Renal cortex interstitium (tissue), 11 donors: ENCODE data around the gene VIL1. TPM values are rescaled to one million over a fixed set of nuclear protein-coding genes. Genes with fewer than 3 reads are reported as not detected.

ENCODE experiments used
- DNase-seq, 11 donors: peaks; one replicate each; pipeline ENCODE4 v3.0.0-alpha.2; 2013; ENCODE audit warnings: low read depth in 9 of 11, low spot score in 4 of 11; ENCODE audit errors: extremely low read depth in 1 of 11
- polyA plus RNA-seq, 3 donors: library from polyadenylated mRNA; unstranded; fragments of 120-200 nt; gene quantifications; one replicate each; pipeline ENCODE4 v1.2.1, GENCODE V29; 2013; ENCODE audit not compliant: insufficient read length in 3 of 3

VIL1 gene
- polyA plus RNA-seq, 3 donors, result 21.3 to 41.5 (median 21.6) TPM

DNA sequence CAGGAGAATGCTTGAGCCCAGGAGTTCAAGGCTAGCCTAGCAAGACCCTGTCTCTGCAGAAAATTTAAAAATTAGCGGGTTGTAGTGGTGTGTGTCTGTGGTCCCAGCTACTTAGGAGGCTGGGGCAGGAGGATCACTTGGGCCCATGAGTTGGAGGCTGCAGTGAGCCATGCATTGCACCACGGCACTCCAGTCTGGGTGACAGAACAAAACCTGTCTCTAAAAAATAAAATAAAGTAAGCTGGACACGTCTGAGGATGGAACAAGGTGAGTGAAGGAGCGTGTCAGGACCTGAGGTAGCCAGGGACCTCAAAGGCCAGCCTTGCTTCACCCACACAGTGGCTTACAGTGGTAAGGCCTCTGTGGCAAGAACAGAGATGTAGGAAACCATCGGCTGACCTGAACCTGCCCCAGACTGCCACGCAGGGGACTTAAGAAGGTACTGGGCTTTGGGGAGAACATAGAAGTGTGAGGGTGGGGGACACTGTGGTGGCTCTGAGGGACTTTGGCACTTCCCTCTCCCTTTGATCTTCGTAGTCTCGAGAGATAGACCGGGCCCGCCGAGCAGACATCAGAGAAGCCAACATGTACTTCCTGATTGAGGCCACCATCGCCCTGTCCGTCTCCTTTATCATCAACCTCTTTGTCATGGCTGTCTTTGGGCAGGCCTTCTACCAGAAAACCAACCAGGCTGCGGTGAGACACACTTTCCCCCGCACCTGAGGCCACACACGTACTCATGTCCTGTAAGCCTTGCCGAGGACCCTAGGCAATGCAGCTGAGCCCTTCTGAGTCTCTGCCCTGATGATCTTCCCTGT lies 29.4 kb upstream of the VIL1 start:
- DNase-seq, result no peak

DNA sequence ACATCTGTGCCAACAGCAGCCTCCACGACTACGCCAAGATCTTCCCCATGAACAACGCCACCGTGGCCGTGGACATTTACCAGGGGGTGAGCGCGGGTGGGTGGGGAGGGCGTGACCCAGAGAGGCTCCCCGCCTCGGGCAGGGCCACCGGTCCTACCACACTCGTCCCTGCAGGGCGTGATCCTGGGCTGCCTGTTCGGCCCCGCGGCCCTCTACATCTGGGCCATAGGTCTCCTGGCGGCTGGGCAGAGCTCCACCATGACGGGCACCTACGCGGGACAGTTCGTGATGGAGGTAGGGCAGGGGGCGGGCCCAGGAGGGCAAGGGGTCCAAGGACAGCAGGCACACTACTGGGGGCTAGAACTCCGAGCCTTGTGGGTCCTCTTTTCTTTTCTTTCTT lies 27.7 kb upstream of the VIL1 start:
- DNase-seq, result no peak

DNA sequence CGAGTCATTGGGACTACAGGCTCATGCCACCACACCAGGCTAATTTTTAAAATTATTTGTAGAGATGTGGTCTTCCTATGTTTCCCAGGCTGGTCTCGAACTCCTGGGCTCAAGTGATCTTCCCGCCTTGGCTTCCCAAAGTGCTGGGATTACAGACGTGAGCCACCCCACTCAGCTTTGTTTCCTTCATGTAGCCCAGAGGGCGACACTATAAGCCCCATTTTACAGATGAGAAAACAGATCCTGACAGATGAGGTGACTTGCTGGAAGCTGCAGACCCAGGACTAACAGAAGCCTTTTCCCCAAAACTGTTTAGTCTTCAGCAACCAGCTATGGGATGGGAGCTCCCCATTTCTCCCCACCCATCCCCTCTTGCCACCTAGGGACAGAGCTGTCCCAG lies 26.5 kb upstream of the VIL1 start:
- DNase-seq, result no peak

DNA sequence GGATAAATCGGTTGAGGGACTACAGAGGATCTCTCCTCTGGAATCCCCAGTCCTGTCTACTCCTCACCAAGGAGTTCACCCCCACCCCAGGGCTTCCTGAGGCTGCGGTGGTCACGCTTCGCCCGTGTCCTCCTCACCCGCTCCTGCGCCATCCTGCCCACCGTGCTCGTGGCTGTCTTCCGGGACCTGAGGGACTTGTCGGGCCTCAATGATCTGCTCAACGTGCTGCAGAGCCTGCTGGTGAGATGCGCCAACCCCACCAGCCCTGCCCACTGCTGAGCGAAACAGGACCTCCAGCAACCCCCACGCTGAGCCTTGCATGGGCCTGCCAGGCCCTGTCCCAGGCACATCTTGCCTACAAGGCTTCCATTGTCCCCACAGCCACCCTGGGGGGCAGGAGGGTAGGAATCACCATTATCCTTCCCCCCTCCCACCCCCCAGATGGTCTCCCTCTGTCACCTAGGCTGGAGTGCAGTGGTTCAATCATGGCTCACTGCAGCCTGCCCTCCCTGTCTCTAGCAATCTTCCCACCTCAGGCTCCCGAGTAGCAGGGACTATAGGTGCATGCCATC lies 25.9 kb upstream of the VIL1 start:
- DNase-seq, result no peak

DNA sequence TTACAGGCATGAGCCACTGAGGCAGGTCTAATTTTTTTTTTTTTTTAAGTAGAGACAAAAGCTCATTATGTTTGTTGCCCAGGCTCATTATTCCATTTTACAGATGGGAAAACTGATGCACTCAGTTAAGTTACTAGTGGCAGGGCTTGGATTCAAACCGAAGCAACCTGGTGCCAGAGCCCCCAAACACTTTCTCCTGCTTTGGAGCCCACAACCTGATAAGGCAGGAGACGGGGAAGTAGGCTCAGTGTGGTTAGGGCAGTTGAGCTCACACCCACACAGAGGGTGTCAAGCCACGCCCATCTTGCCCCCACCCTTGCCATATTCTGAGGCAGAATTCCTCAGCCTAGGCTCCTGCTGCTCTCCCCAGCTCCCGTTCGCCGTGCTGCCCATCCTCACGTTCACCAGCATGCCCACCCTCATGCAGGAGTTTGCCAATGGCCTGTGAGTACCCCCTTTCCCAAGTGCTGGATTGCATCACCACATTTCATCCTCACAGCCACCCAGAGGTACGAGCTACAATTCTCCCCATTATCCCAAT lies 25.1 kb upstream of the VIL1 start:
- no peak for DNase-seq

DNA sequence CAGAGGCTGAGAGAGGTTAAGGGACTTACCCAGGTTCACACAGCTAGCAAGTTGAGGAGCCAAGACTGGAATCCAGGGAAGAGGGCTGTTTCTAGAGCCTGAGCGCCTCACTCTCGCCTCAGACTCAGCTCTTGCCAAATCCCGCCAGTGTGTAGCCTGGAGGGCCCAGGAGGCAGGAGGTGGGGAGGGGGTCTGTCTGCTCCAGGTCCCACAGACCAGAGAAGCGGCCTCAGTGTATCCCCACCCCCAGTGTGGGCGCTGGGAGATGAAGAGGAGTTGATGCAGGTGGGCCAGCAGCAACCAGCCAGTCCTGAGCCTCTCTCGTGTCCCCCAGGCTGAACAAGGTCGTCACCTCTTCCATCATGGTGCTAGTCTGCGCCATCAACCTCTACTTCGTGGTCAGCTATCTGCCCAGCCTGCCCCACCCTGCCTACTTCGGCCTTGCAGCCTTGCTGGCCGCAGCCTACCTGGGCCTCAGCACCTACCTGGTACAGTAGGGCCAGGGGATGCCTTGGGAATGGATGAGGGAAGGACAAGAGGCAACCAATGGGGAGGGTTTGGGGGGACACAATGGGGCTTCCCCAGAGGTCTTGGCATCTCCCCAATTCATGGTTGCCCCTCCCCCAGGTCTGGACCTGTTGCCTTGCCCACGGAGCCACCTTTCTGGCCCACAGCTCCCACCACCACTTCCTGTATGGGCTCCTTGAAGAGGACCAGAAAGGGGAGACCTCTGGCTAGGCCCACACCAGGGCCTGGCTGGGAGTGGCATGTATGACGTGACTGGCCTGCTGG lies 24.4 kb upstream of the VIL1 start:
- DNase-seq, result no peak

DNA sequence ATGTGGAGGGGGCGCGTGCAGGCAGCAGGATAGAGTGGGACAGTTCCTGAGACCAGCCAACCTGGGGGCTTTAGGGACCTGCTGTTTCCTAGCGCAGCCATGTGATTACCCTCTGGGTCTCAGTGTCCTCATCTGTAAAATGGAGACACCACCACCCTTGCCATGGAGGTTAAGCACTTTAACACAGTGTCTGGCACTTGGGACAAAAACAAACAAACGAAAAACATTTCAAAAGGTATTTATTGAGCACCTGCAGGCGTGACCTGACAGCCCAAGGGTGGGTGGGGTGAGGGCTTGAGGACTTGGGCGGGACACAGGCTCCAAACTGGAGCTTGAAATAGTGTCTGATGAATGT lies 23.9 kb upstream of the VIL1 start:
- no peak for DNase-seq

DNA sequence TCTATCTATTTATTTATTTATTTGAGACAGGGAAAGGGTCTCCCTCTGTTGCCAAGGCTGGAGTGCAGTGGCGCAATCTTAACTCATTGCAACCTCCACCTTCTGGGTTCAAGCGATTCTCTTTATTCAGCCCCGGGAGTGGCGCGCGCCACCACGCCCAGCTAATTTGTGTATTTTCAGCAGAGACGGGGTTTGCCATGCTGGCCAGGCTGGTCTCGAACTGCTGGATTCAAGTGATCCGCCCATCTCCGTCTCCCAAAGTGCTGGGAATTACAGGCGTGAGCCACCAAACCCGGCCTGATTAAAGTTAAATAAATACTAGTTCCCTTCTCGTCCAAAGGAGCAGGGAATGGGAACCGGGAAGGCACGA lies 23.5 kb upstream of the VIL1 start:
- DNase-seq, result no peak

DNA sequence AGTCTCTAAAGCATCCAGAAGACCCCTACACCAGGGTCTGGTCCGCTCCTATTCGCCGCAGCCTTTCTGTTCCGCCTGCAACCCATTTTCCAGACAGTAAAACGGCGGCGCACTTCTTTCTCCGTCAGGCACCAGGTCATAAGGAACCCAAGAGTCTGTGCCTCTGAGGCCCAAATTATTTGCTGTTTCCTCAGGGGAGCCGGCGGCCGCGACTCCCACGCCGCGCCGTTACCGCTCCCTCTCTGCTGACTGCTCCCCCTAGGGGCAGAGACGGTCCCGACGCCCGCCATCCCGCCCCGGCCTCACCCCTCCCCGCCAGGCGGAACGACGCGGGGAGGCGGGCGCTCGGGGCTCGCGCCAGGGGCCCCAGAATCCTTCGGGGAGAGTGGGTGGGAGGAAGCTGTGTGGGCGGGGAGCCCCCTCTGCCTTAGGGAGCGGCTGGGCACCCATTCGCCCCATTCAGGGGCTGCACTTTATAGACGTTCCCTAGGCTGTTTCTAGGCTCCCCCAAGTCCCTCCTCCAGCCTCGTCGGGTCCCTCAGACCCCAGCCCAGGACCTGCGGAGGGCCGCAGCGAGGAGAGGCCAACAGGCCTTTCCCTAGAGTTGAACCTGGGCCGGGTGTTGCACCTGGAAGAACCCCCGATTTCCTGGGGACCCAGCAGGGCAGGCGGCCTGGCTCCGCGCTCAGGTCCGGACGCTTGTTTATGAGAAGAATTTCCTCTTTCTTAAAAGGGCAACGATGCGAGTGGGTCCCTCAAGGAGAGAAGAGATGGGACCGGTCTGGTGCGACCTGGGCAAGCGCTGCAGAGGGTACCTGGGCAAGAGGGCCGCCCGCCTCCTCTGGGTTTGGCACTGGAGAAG lies 22.9 kb upstream of the VIL1 start:
- DNase-seq, result peak; percentile 90 to 97 (median 95)

DNA sequence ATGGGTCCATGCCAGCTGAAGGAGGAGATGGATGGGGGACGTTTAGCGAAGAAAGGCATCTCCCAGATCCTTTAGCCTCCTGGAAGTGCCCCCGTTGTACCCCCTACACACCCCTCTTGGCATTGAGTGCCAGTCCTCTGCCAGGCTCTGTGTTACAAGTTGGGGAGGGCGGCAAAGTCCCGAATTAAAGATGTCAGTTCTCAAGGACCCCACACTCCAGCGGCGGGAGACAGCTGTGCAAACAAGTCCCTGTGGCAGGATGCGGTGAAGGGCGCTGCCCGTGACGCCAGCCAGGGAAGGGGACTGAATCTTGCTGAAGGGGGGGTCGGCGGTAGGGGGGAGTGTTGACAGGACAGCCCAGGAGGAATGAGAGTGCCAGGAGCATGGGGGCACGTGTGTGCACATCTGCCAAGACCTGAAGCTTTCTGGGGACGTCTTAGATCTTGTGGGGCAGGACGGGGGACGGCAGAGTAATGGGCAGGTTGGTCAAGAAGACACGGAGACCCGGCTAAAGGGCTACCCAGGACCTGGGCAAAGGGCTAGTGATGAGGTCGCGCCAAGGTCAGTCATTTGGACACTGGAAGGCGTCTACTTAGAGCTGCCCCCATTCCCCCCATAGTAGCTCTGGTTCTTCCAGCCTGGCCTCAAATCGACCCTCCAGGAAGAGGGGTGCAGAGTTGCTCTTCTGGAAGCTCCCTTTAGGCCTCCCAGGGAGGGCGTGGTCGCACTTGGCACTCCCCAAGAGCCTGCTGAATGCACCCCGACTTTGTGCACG lies 22.0 kb upstream of the VIL1 start:
- peak in 4 of 11 donors; percentile 45 to 65 (median 54) for DNase-seq

DNA sequence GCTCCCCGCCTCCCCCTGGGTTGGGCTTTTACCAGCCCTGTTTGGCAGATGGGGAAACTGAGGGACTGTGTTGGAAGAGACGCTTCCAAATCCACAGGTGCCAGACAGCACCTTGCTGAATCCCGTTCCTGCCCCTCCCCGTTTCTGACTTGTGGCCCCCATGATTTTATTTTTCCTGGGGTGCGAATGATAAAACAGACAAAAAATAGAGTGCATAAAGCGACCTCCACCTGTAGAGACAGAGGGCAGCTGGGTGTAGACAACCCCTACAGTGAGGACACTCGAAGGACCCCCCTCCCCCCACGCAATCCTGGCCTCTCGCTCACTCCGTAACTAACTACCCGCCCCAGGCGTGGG lies 21.5 kb upstream of the VIL1 start:
- DNase-seq, result no peak

DNA sequence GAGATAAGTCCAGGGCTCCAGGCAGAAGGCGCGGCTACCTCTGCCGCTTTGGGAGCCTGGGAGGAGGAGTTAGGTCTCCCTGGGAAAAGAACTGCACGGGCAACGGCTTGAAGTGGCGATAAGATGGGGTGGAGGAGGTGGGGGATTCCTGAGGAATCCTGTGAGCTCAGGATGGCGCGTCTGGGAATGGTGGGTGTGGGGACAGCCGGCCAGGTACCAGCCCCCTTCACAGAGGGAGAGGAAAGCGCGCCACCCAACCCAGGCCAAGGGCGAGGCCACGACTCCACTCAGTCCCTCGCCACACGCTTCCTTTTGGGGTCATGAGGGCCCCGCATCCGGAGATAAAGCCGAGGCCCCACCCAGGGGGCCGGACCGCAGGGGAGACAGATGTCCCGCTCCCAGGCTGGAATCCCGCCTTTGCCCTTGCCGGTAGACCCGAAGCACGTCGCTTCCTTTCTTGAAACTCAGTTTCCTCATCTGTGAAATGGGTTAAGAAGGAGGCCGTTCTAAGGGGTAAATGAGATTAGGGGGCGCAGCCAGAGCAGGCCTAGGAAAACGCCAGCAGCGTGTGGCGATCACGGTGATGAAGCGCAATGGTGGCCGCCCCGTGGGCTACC lies 21.0 kb upstream of the VIL1 start:
- DNase-seq, result peak in 2 of 11 donors; percentile 41 to 48

DNA sequence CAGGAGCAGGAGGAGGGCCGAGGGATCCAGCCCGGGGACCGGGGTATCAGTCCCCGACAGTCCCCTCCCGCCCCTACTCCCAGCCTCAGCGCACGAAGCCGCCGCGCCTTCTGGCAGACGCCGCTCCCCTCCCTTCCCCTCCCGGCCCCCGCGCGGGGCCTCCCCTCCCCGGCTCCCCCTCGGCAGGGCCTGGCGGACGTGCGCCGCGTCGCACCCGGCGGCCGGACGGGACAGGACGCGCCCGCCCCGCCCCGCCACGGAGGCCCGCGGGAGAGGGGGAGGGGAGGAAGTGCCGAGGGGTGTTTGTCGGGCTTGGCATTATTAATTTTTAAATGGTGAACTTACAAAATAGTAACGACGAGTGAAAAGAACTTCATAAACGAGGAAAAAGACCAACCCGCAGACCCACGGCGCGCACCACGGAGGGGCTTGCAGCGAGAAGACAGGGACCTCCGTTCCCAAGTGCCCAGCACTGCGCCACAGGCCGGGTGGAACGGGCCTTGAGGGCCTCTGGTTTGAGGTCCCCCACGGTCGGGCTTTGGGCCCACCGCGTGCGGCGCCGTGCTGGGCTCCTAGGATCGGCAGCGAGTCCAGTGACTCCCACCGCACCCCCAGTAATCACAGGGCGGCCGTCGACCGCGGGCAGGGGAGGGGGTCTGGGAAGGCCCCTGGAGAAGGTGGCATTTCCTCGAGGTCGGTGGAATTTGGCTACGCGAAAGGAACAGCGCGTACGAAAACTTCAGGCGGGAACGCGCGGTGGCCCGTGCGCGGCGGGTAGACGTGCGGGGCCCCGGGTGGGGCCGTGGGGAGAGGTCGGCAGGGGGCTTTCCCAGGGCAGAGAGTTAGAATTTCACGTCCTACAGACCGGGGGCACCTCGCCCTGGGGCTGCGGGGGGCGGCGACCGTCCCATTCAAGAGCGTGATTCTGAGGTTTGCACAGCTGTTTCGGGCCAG lies 20.2 kb upstream of the VIL1 start:
- DNase-seq, result peak in 6 of 11 donors; percentile 55 to 84 (median 76)

DNA sequence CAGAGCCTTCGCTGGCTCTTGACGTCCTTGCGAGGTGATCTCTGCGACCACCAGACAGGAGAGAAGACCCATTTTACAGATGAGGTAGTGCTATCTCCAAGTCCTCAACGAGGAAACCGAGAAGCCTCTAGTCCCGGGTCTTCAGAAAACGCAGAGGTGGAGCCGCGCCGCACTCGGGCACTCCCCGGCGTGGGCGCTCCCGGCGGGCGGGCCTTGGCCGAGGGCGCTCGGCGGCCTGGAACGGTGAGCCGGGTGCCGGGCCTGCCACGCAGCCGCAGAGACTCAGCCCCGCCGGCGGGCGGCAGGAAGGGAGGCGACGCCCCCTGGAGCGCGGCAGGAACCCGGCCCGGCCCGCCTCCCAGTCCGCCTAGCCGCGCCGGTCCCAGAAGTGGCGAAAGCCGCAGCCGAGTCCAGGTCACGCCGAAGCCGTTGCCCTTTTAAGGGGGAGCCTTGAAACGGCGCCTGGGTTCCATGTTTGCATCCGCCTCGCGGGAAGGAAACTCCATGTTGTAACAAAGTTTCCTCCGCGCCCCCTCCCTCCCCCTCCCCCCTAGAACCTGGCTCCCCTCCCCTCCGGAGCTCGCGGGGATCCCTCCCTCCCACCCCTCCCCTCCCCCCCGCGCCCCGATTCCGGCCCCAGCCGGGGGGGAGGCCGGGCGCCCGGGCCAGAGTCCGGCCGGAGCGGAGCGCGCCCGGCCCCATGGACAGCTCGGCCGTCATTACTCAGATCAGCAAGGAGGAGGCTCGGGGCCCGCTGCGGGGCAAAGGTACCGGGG lies 19.3 kb upstream of the VIL1 start, which contains the start of gene CTDSP1:
Gene CTDSP1, plus strand, starts transcription at position 478 of the 776 bp plus-strand sequence. Its CDS starts 223 bp downstream, at position 701.
- DNase-seq, result peak; percentile 93 to 99 (median 97)

DNA sequence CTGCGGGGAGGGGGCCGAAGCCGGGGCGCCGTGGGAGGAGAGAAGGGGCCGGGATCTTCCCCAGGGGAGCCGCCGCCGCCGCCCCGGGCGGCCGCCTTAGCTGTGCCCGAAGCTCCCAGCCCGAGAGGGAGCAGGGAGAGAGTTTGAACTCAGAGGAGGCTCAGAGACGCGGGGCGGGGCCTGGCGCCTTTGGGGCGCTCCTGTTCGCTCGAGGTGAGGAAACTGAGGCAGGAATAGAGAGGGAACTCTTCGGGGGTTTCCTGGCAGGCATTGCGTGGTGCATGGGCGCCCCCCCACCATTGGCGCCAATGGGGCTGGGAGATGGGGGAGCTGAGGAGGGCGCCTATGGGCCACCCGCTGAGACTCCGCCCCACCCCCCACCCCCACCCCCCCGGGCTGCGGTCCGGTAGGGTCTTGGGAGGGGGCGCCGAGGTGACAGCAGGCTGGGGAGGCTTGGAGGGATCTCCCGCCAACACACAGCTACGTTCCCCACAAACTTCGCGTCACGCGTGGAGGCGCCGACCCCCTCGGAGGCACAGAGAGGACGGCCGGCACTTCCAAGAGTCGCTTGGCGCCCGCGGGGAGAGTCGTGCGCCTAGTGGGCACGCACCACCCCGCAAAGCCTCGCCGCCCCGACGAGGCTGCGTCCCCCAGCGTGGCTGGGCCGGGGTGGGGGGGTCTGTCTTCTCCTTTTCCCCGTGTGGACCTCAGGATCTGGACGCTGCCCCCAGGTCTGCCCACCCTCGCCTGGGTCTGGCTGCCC lies 18.6 kb upstream of the VIL1 start:
- no peak for DNase-seq
